HG02938 (cell line): ENCODE measurements around the gene ABI2.
"Not testable (repeated sequence)": the region's sequence is repeated elsewhere in the genome, so short reads cannot be mapped to it uniquely, and the experiment has no call there.

Experiments used
- ATAC-seq: cut with Tn5 transposase; IDR thresholded peaks from one replicate; pipeline ENCODE4 v1.9.1; 2021; ENCODE audit warnings: mild to moderate bottlenecking, moderate library complexity; ENCODE audit not compliant: unreplicated experiment

The ABI2 gene

DNA sequence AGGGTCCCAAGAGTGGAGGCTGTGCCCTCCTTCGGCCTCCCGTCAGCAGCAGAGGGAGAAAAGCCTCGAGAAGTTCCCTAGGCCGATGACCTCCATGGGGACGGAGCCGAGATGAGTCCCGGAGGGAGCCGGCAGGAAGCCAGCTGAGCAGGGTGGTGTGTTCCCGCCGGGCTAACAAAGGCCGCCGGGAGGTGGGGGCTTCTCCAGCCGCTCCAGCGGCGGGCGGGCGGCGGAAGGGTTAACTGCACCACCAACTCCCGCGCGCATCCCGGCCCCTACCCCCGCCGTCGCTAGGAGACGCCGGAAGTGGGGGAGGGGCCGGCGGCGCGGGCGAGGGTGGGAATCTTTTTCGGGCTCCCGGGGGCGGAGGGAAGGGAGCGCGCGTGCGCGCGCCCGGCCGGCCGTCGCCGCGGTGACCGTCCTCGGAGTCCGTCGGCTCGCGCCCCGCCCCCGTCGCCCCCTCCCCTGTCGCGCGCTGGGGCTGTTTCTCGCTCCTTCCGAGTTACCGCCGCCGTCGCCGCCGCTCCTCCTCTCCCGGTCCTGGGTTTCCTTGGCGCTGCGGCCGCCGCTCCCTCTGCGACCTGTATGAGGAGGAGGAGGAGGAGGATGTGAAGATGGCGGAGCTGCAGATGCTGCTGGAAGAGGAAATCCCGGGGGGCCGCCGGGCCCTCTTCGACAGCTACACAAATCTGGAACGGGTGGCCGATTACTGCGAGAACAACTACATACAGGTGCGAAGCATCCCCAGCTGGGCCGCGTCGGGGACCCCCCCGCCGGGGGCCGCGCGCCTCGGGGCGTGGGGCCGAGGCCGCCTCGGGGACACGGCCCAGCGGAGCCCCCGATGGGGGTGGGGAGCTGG, at the start of gene ABI2:
ABI2 (plus strand) TSS at position 494 of the 859 bp plus-strand sequence; CDS start at position 615, 121 bp downstream.
- peak; percentile 43 for ATAC-seq

DNA sequence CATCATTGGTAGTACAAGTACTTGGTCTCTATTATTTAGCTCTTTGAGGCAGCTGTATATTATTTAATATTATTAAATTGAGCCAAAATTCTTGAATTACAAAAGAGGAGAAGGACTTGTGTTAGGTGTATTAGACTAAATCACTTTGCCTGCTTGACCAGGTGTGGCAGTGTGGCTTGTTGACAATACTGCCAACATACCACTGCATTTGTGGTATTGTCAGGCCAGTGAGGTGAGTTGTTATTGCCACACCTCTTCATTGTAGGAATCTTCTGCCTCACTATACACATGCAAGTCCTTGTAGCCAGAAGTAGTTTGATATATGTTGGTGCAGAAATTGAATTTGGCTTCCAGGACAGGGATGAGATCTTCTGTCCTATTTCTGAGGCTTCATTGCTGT, 48.9 kb upstream of the ABI2 start:
- ATAC-seq: no peak

DNA sequence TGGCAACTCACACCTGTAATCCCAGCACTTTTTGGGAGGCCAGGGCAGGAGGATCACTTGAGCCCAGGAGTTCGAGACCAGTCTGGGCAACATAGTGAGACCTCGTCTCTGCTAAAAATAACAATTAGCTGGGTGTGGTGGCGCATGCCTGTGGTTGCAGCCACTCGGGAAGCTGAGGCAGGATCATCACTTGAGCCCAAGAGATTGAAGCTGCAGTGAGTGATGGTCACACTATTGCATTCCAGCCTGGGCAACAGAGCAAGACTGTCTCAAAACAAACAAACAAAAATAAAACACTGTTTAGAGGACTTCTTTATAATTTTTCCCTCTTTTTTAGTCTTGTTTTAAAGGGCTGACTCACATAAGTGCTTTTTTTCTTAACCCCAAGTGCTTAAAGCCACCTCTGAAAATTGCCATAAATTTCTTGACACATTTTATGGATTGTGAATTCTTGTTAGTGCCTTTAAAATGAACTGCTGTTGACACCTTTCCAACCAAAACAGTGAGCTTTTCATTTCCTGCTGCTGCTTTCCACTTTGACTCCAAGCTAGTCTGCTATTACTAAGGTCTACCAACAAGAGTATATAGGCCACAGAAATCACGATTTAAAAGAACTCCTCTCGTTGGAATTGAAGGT, 47.6 kb upstream of the ABI2 start:
- ATAC-seq: no peak

DNA sequence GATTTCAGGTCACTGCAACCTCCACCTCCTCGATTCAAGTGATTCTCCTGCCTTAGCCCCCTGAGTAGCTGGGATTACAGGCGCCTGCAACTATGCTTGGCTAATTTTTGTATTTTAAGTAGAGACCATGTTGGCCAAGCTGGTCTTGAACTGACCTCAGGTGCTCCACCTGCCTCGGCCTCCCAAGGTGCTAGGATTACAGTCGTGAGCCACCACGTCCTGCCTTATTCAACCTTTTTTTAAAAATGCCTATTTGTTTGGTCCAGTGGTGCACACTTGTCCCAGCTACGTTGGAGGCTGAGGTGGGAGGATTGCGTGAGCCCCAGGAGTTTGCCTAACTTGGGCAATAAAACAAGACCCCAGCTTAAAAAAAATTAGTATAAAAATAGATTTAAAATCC, 46.1 kb upstream of the ABI2 start:
- ATAC-seq: no peak

DNA sequence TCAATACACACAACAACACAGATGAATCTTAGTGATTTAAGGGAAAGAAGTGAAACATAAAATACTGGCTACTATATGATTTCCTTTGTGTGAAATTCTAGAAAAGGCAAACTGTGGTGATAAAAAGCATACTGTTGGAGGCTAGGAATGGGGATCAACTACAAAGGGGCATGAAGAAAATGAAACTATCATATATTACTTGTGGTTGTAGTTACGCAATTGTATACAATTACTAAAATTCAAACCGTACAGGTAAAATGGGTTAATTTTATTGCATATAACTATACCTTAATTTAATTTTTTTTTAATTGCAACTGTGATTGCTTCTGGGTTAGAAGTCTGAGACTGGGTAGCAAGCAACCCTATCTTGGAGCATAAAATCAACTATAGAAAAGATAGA, 41.7 kb upstream of the ABI2 start:
- ATAC-seq: no peak

DNA sequence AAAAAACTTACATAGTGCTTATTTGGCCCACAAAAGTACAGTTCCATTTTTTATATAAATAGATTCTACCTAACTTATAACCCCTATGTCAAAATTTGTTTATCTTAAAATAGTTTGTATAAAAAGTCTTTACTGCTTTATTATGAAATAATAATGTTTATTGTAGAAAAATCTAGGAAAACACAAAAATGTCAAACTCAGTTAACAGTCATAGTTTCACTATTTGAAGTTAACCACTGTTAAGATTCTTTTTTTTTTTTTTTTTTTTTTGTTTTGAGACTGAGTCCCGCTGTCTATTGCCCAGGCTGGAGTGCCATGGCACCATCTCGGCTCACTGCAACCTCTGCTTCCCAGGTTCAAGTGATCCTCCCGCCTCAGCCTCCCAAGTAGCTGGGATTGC, 26.5 kb upstream of the ABI2 start:
- no peak for ATAC-seq

DNA sequence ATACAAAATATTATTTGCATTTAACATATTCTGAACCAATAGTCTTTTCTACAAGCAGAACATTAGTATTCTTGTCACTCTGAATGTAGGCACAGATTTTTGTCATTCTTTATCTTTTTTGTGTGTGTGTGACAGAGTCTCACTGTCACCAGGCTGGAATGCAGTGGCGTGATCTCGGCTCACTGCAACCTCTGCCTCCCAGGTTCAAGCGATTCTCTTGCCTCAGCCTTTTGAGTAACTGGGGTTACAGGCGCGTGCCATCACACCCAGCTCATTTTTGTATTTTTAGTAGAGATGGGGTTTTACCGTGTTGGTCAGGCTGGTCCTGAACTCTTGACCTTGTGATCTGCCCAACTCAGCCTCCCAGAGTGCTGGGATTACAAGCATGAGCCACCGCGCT, 25.6 kb upstream of the ABI2 start:
- not testable (repeated sequence) for ATAC-seq

DNA sequence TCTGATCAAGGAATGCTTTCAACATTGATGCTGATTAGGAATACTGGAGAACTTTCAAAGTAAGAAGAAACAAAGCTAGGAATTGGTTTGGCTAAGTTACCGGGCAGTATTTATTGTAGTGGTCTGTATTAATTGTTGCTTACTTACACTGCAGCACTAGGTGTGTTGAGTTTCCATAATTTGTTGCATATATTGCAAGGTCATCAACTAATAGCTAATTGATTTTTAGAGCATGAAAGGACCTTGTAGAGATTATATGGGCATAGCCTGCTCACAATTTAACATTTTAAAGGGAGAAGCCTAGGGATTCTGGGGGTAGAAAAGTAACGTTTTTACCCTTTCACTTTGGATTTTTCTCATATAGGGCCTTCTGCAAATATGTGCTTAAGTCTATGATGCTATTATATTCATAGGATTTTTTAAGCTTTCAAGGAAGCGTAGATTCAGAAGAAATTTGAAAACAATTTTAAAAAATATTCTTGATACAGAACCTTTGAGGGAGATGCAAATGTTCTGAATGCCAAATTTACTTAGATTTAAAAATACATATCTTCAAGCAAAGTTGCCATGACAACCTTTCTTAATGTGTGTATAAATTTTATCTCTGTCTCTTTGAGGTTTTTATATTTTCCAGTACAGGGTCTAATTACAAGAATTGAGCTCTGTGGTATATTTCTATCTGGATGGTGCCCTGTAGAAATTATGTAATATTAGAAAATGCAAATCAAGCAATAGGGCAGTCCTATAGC, 17.3 kb upstream of the ABI2 start:
- ATAC-seq: no peak

DNA sequence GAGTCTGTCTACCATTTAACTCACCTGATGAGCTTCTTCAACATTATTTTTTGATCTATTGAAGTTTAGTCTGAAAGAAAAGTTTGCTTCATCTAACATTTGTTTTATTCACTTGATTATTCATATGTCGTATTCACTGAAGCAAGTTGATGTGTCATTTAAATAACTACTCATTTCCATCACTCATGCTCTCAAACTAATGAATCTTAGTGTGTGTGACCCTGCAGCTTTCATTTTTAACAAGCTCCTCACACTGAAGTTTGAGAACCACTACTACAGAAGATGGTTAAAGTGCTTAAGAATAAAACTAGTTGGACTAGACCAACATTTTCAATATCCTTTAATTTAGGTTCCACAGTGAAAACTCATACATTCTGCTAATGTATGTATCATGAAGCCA, 1.8 kb upstream of the ABI2 start:
- ATAC-seq: no peak

DNA sequence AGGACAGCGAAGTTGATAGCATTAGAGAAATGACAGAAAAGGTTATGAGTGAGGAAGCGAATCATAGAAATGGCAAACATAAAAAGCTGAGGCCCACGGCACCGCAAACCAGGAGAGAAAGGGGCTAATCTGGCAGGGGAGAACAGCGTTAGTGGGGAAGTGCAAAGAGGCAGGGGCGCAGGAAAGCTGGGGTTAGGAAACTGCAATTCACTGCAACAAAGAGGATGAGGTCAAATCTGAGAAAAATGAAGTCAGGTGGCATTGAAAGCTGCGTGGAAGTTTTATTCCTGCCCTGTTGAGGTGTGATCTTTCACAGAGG, 653 bp upstream of the ABI2 start:
- no peak for ATAC-seq

DNA sequence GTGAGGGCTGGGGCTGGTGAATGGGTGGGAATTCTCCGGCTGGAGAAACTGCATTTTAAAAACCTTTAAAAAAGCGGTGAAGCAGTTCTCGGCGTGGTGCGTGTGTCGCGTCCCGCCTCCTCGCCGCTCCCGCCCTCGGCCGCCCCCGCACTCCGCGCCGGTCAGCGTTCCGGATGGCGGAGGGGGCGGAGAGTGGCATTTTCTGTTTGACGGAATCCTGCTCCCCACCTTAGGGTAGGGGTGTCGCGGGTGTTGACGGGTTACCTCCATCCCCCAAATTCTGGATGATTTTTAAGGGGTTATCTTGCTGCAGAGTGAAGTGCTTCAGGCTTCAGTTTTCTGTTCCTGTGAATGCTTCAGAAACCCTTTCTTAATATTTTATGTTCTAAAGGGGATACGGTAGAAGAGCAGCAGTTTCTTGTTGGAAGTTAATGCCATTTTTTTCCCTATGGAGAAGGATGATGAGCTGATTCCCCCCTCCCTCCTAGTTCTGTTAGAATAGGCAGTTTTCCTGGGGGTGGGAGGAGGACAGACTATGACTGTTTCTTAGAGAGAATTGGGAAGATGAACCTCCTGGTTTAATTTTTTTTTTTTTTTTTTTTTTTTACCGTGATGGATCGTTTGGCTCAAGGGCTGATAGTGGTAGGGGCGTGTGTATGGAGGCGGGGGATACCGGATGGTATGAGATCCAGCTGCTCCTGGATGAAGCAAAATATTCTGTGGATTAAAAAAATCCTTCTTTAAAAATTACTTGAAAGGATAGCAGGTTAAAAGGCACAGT, 756 bp downstream of the ABI2 start:
- ATAC-seq: peak; percentile 57

DNA sequence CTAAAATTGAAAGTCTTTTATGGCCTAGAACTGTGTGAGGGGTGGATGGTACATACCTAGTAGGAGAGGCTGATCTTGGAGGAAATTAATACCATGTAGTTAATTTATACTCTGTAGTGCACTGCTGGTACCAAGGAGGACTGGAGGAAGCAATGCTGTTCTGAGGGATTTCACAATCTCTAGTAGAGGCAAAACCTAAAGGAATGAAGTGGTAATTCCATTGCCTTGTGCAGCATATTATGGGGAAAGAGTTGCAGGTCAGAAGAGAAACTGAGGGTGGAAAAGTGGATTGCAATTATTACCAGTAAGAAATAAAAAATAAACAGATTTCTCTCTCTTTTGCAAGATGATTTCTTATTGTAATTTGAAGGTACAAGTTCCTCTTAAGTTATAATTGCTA, 2.2 kb downstream of the ABI2 start:
- ATAC-seq: no peak

DNA sequence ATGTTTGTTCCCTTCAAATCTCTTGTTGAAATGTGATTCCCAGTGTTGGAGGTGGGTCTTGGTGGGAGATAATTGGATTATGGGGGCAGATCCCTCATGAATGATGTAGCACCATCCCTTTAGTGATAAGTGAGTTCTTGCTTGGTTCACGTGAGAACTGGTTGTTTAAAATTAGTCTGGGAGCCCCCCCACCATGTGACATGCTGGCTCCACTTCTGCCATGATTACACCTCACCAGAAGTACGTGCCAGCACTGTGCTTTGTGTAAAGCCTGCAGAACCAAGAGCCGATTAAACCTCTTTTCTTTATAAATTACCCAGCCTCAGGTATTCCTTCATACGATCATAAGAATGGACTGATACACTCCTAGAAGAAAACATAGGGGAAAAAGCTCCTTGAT, 10.1 kb downstream of the ABI2 start:
- no peak for ATAC-seq

DNA sequence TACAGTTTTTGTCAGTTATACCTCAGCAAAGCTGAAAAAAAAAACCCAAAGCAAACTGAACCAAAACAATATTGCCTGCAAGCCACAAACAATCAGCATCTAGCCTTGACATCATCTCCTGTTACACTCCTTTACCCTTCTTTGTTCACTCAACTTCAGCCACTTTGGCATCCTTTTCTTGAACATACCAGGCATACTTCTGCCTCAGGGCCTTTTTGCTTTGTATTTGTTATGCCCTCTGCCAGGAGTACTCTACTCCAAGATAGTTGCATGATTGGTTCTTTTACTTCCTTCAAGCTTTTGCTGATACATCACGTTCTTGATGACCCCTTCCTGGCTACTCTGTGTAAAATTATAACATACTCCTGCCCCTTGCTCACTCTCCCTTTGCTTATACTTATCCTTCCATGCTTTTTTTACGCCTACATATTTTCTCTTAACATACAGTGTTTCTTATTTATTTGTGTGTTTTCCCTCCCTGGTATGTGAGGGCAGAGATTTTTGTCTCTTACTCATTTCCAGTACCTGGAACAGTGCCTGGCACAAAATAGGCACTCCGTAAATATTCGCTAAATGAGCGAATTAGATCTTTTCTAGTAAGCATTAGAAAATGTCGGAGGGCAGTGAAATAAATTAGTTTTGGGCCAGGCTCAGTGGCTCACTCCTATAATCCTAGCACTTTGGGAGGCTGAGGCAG, 12.7 kb downstream of the ABI2 start:
- ATAC-seq: no peak

DNA sequence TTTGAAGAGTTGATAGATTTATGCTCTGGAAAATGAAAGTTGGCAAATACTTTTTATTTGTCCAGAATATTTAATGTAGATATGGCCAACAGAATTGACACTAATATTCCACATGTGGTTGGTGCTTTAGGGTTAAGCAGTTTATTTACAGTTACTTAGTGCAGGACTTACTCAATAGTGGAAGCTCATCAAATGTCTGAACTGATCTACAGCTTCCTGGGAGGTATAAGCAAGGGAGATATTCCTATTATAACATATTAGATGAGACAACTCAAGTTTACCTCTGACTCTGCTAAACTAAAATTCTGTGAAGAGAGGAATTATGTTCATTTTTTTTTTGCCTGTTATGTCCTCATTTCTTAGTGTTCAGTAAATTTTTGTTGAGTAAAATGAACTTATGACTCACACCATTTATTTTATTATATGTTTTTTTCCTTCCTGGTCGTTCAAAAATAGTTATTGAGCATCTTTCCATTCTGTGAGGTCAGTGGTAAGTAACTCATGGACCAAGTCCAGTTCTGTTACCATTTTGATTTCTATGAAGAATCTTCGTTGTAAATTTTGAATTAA, 13.6 kb downstream of the ABI2 start:
- ATAC-seq: no peak

DNA sequence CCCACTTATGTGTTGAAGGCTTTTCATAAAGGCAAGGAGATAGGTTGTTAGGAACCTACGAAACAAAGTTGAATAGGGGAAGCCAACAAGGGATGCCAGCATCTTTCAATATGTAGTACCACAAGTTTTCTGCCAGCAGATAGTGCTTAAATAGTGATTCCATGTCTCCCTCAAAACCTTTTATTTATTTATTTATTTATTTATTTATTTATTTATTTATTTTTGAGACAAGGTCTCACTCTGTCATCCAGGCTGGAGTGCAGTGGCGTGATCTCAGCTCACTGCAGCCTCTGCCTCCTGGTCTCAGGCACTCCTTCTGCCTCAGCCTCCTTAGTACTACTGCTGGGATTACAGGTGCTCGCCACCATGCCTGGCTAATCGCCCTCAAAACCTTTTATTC, 14.2 kb downstream of the ABI2 start:
- not testable (repeated sequence) for ATAC-seq

DNA sequence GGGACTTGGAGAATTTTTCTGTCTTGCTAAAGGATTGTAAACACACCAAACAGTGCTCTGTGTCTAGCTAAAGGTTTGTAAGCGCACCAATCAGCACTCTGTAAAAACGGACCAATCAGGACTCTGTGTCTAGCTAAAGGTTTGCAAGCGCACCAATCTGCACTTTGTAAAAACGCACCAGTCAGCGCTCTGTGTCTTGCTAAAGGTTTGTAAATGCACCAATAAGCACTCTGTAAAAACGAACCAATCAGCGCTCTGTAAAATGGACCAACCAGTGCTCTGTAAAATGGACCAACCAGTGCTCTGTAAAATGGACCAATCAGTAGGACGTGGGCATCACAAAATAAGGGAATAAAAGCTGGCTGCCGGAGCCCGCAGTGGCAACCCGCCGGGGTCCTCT, 16.5 kb downstream of the ABI2 start:
- ATAC-seq: no peak

DNA sequence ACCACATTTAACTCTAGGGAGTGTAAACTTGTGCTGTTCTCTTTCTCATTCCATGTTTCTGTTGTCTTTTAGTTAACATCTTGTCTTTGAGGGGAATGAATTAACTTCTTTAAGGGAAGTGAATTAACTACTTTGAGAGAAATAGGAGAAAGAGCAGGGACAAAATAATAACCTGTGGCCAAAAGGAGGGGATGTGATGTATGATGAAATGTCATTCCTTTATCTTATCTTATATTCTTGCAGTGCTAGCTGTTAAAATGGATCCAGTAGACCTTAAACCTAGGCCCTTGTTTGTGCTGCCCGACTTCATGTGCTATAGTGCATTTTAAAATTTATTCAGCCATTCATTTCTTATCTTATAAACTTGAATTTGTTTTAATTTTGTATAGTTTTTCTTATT, 18.4 kb downstream of the ABI2 start:
- ATAC-seq: no peak

DNA sequence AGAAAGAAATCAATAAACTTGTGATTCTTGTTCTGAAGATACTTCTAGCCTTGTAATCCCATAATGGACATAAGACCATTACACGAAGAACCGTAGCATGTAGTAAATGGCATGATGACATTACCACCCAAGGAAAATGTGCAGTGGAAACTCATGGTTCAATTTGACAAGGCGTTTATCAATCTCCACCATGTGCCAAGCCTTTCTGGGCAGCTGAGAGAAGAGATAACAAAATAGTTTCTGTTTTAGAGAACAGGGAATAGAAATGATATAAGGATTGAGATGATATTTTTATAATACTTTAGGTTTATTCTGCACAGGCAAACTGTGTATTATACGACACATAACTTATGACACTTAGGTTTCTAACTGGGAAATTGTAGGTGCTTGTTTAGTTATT, 19.2 kb downstream of the ABI2 start:
- ATAC-seq: no peak

DNA sequence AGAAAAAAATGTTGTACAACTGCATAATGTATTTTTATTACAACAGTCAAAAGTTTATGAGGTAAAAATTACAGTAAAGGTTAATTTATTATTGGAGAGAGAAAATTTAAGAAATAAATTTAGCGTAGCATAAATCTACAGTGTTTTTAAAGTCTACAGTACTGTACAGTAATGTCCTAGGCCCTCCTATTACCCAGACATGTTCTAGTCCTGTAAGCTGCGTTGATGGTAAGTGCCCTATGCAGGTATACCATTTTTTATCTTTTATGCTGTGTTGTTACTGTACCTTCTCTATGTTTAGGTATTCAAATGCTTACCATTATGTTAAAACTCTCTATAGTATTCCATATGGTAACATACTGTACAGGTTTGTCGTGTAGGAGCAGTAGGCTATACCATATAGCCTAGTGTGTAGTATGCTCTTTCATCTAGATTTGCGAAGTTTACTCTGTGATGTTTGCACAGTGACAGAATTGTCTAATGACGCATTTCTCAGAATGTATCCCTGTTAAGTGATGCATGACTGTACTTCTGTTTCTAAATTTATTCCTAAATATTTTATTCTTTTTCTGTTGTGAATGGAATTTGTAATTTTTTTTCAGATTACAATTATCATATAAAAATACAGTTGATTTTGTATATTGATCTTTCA, 24.5 kb downstream of the ABI2 start:
- ATAC-seq: no peak
